Cerebellar cortex (tissue), 1 donor: ENCODE measurements around the gene RAB15.

Experiments
- DNase-seq: peaks from one replicate; pipeline ENCODE4 v3.0.0-alpha.2; 2015; ENCODE audit warnings: low spot score

Gene RAB15

GRCh38 chr14:64910847-64911495, 61.2 kb downstream of the RAB15 start:
- DNase-seq = peak; percentile 31

- DNase-seq = no peak
These were observed 66.1 kb downstream of the RAB15 start for GRCh38 chr14:64906022-64906421.

- DNase-seq = no peak
These were observed 72.2 kb downstream of the RAB15 start for GRCh38 chr14:64899958-64900357.
